ENCODE results near the gene KCNK15. TPM values are rescaled to one million over a fixed set of nuclear protein-coding genes. Genes with fewer than 3 reads are reported as not detected.

The KCNK15 gene
- total and polyA plus RNA-seq, 9 of the 15 experiments (the other 6 are each of a cell fraction or from before 2014, with no cell fraction given): 0.03 to 0.30 (median 0.17) TPM; not detected in 5

DNA sequence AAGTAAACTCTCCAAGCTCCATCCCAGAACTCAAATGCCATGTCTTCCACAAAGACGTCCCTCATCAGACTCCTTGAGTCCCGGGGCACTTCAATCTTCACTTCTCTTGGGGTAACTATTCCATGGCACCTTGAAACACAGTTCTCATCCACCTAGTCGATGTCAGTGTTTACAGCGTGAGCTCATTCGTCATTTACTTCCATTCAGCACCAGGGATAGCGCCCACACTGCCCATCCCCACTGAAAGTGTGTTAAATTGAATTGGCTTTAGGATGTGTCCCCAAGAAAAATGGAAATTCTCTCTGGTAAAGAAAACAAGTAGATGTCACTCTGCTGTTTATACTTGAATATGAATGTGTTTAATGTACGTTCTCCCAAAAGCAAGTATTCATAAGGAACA, 31.3 kb downstream of the KCNK15 start (continued):
- peak in 1 of 2 experiments; percentile 79 for TF ChIP-seq AFF1 (IDR thresholded peaks at IDR 0.05; ENCODE audit: low read depth in 1 of 2, partially characterized antibody in 2 of 2)
- no peak for TF ChIP-seq PRPF4 (IDR thresholded peaks at IDR 0.05; ENCODE audit: insufficient read depth, low read depth, low read length, poor library complexity, severe bottlenecking)
- TF ChIP-seq COPS2 (conservative IDR thresholded peaks at IDR 0.05): no peak
- TF ChIP-seq, protein P1, sequence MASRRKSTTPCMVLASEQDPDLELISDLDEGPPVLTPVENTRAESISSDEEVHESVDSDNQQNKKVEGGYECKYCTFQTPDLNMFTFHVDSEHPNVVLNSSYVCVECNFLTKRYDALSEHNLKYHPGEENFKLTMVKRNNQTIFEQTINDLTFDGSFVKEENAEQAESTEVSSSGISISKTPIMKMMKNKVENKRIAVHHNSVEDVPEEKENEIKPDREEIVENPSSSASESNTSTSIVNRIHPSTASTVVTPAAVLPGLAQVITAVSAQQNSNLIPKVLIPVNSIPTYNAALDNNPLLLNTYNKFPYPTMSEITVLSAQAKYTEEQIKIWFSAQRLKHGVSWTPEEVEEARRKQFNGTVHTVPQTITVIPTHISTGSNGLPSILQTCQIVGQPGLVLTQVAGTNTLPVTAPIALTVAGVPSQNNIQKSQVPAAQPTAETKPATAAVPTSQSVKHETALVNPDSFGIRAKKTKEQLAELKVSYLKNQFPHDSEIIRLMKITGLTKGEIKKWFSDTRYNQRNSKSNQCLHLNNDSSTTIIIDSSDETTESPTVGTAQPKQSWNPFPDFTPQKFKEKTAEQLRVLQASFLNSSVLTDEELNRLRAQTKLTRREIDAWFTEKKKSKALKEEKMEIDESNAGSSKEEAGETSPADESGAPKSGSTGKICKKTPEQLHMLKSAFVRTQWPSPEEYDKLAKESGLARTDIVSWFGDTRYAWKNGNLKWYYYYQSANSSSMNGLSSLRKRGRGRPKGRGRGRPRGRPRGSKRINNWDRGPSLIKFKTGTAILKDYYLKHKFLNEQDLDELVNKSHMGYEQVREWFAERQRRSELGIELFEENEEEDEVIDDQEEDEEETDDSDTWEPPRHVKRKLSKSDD (conservative IDR thresholded peaks at IDR 0.05; ENCODE audit: low read length): no peak
- TF ChIP-seq MCM7 (IDR thresholded peaks at IDR 0.05): no peak
- TF ChIP-seq, protein P2, sequence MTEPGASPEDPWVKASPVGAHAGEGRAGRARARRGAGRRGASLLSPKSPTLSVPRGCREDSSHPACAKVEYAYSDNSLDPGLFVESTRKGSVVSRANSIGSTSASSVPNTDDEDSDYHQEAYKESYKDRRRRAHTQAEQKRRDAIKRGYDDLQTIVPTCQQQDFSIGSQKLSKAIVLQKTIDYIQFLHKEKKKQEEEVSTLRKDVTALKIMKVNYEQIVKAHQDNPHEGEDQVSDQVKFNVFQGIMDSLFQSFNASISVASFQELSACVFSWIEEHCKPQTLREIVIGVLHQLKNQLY (CRISPR knock-in tag; conservative IDR thresholded peaks at IDR 0.05): no peak
- TF ChIP-seq CXXC5 (CRISPR knock-in tag; IDR thresholded peaks at IDR 0.05): 0 out of 2 replicates have a peak, but pooled peaks have one; percentile 11
- TF ChIP-seq, protein P3, sequence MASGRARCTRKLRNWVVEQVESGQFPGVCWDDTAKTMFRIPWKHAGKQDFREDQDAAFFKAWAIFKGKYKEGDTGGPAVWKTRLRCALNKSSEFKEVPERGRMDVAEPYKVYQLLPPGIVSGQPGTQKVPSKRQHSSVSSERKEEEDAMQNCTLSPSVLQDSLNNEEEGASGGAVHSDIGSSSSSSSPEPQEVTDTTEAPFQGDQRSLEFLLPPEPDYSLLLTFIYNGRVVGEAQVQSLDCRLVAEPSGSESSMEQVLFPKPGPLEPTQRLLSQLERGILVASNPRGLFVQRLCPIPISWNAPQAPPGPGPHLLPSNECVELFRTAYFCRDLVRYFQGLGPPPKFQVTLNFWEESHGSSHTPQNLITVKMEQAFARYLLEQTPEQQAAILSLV (tag; IDR thresholded peaks at IDR 0.05): no peak
- no peak for TF ChIP-seq ZNF764 (CRISPR knock-in tag; IDR thresholded peaks at IDR 0.05; ENCODE audit: low read depth)
- TF ChIP-seq CHD4 (IDR thresholded peaks at IDR 0.05; ENCODE audit: insufficient read depth, insufficient replicate concordance, low read depth, low read length, poor library complexity, severe bottlenecking): no peak
- TF ChIP-seq FUS (optimal IDR thresholded peaks at IDR 0.05; ENCODE audit: low read depth, low read length): no peak
- no peak for TF ChIP-seq SIRT6 (IDR thresholded peaks at IDR 0.05; ENCODE audit: low read depth, low read length)
- no peak for TF ChIP-seq ZNF274 (IDR thresholded peaks at IDR 0.05; ENCODE audit: borderline replicate concordance, low read depth, low read length)
- TF ChIP-seq, protein P4, sequence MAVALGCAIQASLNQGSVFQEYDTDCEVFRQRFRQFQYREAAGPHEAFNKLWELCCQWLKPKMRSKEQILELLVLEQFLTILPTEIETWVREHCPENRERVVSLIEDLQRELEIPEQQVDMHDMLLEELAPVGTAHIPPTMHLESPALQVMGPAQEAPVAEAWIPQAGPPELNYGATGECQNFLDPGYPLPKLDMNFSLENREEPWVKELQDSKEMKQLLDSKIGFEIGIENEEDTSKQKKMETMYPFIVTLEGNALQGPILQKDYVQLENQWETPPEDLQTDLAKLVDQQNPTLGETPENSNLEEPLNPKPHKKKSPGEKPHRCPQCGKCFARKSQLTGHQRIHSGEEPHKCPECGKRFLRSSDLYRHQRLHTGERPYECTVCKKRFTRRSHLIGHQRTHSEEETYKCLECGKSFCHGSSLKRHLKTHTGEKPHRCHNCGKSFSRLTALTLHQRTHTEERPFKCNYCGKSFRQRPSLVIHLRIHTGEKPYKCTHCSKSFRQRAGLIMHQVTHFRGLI (CRISPR knock-in tag; IDR thresholded peaks at IDR 0.05): no peak
- TF ChIP-seq ZNF75A (CRISPR knock-in tag; IDR thresholded peaks at IDR 0.05): no peak
- peak; percentile 53 for TF ChIP-seq CREM (IDR thresholded peaks at IDR 0.05; ENCODE audit: low read depth)
- TF ChIP-seq ATF1 (CRISPR knock-in tag; IDR thresholded peaks at IDR 0.05): no peak
- 0 out of 2 replicates have a peak, but pooled peaks have one; percentile 13 for TF ChIP-seq ATF1 (tag; IDR thresholded peaks at IDR 0.05)
- peak; percentile 98 for TF ChIP-seq EHMT2 (IDR thresholded peaks at IDR 0.05)
